ENCODE results near the gene NOC2L.

GRCh38 chr1:931380-932172 lies 27.5 kb downstream of the NOC2L start:
- TF ChIP-seq CTCF (conservative IDR thresholded peaks at IDR 0.05; ENCODE audit: low read length) (no peak), EZH2phosphoT487 (IDR thresholded peaks at IDR 0.05; ENCODE audit: borderline replicate concordance, low read depth, low read length) (no peak)

Data from OCI-LY7 (cell line).